HepG2 (cell line): Measurements from ENCODE around the gene ILKAP. TPM values are rescaled to one million over a fixed set of nuclear protein-coding genes. Genes with fewer than 3 reads are reported as not detected.

Source experiments
- ATAC-seq: fragments of 200-7000 bp; cut with Tn5 transposase; 3 replicates; pipeline ENCODE4 v1.9.1; 2020; ENCODE audit warnings: mild to moderate bottlenecking, moderate library complexity
- BruUV-seq: library from RNA; stranded (reverse); fragments of 400-500 nt; replicated peaks from 2 replicates; lab custom pipeline; 2021; lab: Mats Ljungman, UMichigan
- CTCF ChIA-PET: fragments of 300-600 bp; formaldehyde crosslinking; extraction: SDS; loops from one replicate; lab custom pipeline; 2021; ENCODE audit warnings: low total read pairs, inconsistent platforms, low intra/inter-chr PET ratio; lab: Yijun Ruan, JAX
- POLR2A ChIA-PET: fragments of 350-600 bp; sonication (Branson Sonifier 250); formaldehyde crosslinking; loops from one replicate; lab custom pipeline; 2020; ENCODE audit warnings: antibody characterized with exemption, inconsistent platforms; lab: Yijun Ruan, JAX
- DNase-seq: peaks from one replicate; pipeline ENCODE4 v3.0.0-alpha.2; 2015; ENCODE audit warnings: low spot score
- FAIRE-seq: peaks from 3 replicates; lab custom pipeline; 2011; peaks lifted over from hg19 to GRCh38; lab: Jason Lieb, UNC
- H2AFZ ChIP-seq: one replicate; pipeline ENCODE4 v1.6.1; 2011; ENCODE audit warnings: low read length, inconsistent platforms
- H3K27ac ChIP-seq: fragments of 300-600 bp; 3 replicates; pipeline ENCODE4 v1.8.0; 2011; ENCODE audit warnings: mixed run types, mild to moderate bottlenecking, mixed read lengths, low read length, inconsistent platforms; ENCODE audit not compliant: insufficient read depth; ENCODE audit errors: extremely low read length
- H3K27me3 ChIP-seq, 2 experiments: fragments of 200-600 bp in 1 of 2; 2 replicates in 1 of 2; 3 replicates in 1 of 2; pipeline versions ENCODE4 v1.6.0 to v1.8.0; 2011; ENCODE audit warnings: low read length in 2 of 2, mild to moderate bottlenecking in 2 of 2, moderate library complexity in 2 of 2, inconsistent platforms in 1 of 2; ENCODE audit not compliant: insufficient read depth in 2 of 2, control insufficient read depth in 1 of 2
- H3K36me3 ChIP-seq, 2 experiments: fragments of 200-600 bp in 1 of 2; replicated peaks in 1 of 2; 2 replicates in 1 of 2; 3 replicates in 1 of 2; pipeline versions ENCODE4 v1.5.1 to v1.8.0; 2011; ENCODE audit warnings: low read length in 2 of 2, inconsistent platforms in 1 of 2; ENCODE audit not compliant: insufficient read depth in 2 of 2, control insufficient read depth in 1 of 2
- H3K4me1 ChIP-seq: 2 replicates; pipeline ENCODE4 v1.5.1; 2012; ENCODE audit warnings: low read length, inconsistent platforms; ENCODE audit not compliant: insufficient read depth
- H3K4me2 ChIP-seq: 2 replicates; pipeline ENCODE4 v1.6.0; 2011; ENCODE audit warnings: low read depth, low read length, inconsistent platforms
- H3K4me3 ChIP-seq, 3 experiments: fragments of 200-600 bp in 1 of 3; sonication (generic), shearing (Covaris generic) in 1 of 3; replicated peaks in 1 of 3; 2 replicates each; pipeline ENCODE4 v1.5.1; 2011 to 2016; ENCODE audit warnings: low read length in 3 of 3, inconsistent platforms in 2 of 3, low read depth in 2 of 3, mild to moderate bottlenecking in 2 of 3, control low read depth in 1 of 3, mixed read lengths in 1 of 3; ENCODE audit not compliant: insufficient read depth in 1 of 3
- H3K79me2 ChIP-seq: one replicate; pipeline ENCODE4 v1.6.1; 2011; ENCODE audit warnings: low read length, inconsistent platforms; ENCODE audit not compliant: insufficient read depth
- H3K9ac ChIP-seq: 2 replicates; pipeline ENCODE4 v1.6.0; 2011; ENCODE audit warnings: mild to moderate bottlenecking, low read depth, low read length, inconsistent platforms; ENCODE audit not compliant: insufficient read depth
- H3K9me3 ChIP-seq: 2 replicates; pipeline ENCODE4 v1.5.1; 2012; ENCODE audit warnings: mild to moderate bottlenecking, low read length
- H4K20me1 ChIP-seq: 2 replicates; pipeline ENCODE4 v1.6.0; 2011; ENCODE audit warnings: inconsistent platforms, mild to moderate bottlenecking, low read length, moderate library complexity; ENCODE audit not compliant: insufficient read depth
- CC2D1A ChIP-seq: sonication (generic); formaldehyde crosslinking; IDR thresholded peaks from 2 replicates; pipeline ENCODE4 v1.8.1; 2023; ENCODE audit warnings: mild to moderate bottlenecking, missing genetic modification reagents
- EEA1 ChIP-seq: sonication (generic); formaldehyde crosslinking; IDR thresholded peaks from 2 replicates; pipeline ENCODE4 v1.5.1; 2020; ENCODE audit warnings: mild to moderate bottlenecking, missing genetic modification reagents, borderline replicate concordance
- GTF3A ChIP-seq: sonication (generic); formaldehyde crosslinking; conservative IDR thresholded peaks from 2 replicates; pipeline ENCODE4 v1.4.0; 2020; ENCODE audit warnings: mild to moderate bottlenecking, missing genetic modification reagents
- HDAC1 ChIP-seq: sonication (generic); formaldehyde crosslinking; IDR thresholded peaks from 2 replicates; pipeline ENCODE4 v1.5.1; 2020; ENCODE audit warnings: mild to moderate bottlenecking, missing genetic modification reagents
- KDM2A ChIP-seq: sonication (generic); formaldehyde crosslinking; IDR thresholded peaks from 2 replicates; pipeline ENCODE4 v1.4.0; 2020; ENCODE audit warnings: low read depth, missing genetic modification reagents, borderline replicate concordance
- MBNL3 ChIP-seq: fragments of 250-450 bp; sonication (Bioruptor Pico); conservative IDR thresholded peaks from 2 replicates; pipeline ENCODE4 v1.8.0; 2022; ENCODE audit warnings: mild to moderate bottlenecking, inconsistent platforms
- MLLT10 ChIP-seq: sonication (generic); formaldehyde crosslinking; IDR thresholded peaks from 2 replicates; pipeline ENCODE4 v1.4.0; 2020; ENCODE audit warnings: missing genetic modification reagents
- MTA1 ChIP-seq: sonication (generic); formaldehyde crosslinking; IDR thresholded peaks from 2 replicates; pipeline ENCODE4 v1.4.0; 2020; ENCODE audit warnings: missing genetic modification reagents, mild to moderate bottlenecking, borderline replicate concordance
- SMYD3 ChIP-seq: sonication (generic); formaldehyde crosslinking; IDR thresholded peaks from 2 replicates; pipeline ENCODE4 v1.8.1; 2023; ENCODE audit warnings: mild to moderate bottlenecking, missing genetic modification reagents
- STAG1 ChIP-seq: sonication (generic); formaldehyde crosslinking; IDR thresholded peaks from 2 replicates; pipeline ENCODE4 v1.4.0; 2020; ENCODE audit warnings: missing genetic modification reagents
- TAF1 ChIP-seq: sonication (generic); formaldehyde crosslinking; IDR thresholded peaks from 2 replicates; pipeline ENCODE4 v1.4.0; 2020; ENCODE audit warnings: missing genetic modification reagents
- TEF ChIP-seq: sonication (generic); formaldehyde crosslinking; IDR thresholded peaks from 2 replicates; pipeline ENCODE4 v1.5.0; 2020; ENCODE audit warnings: missing genetic modification reagents
- ZBTB26 ChIP-seq: IDR thresholded peaks from 2 replicates; pipeline ENCODE4 v1.6.1; 2016; ENCODE audit warnings: missing compliant biosample characterization, missing genetic modification reagents, borderline replicate concordance
- ZNF264 ChIP-seq: sonication (generic); formaldehyde crosslinking; IDR thresholded peaks from 2 replicates; pipeline ENCODE4 v1.4.0; 2020; ENCODE audit warnings: missing genetic modification reagents
- ZNF383 ChIP-seq: sonication (generic); formaldehyde crosslinking; IDR thresholded peaks from 2 replicates; pipeline ENCODE4 v1.4.0; 2020; ENCODE audit warnings: missing genetic modification reagents, mild to moderate bottlenecking, borderline replicate concordance
- ZNF543 ChIP-seq: sonication (generic); formaldehyde crosslinking; IDR thresholded peaks from 2 replicates; pipeline ENCODE4 v1.4.0; 2020; ENCODE audit warnings: mild to moderate bottlenecking, missing genetic modification reagents
- ZNF674 ChIP-seq: sonication (generic); formaldehyde crosslinking; IDR thresholded peaks from 2 replicates; pipeline ENCODE4 v1.5.0; 2020; ENCODE audit warnings: low read depth, mild to moderate bottlenecking, missing genetic modification reagents
- ZSCAN30 ChIP-seq: sonication (generic); formaldehyde crosslinking; IDR thresholded peaks from 2 replicates; pipeline ENCODE4 v1.5.0; 2020; ENCODE audit warnings: mild to moderate bottlenecking, missing genetic modification reagents
- WGBS: methylation state at CpG from one replicate; pipeline ENCODE4 v1.1.6; 2017; ENCODE audit warnings: low lambda C conversion rate; 5-methylcytosine and 5-hydroxymethylcytosine counted together
- in situ Hi-C: cut with HindIII; loops from 2 replicates; pipeline ENCODE4 v1.10.0; 2017; ENCODE audit warnings: low pct_unique_long_range_greater_than_20kb; ENCODE audit not compliant: extremely low pct_ligation_motif_present
- intact Hi-C: fragments of 100-400 bp; cut with micrococcal nuclease; formaldehyde crosslinking; loops from one replicate; pipeline ENCODE4 v1.10.0; 2022; ENCODE audit not compliant: unreplicated experiment
- polyA plus RNA-seq, 8 experiments: library from polyadenylated mRNA; depleted of rRNA in 3 of 8; stranded (reverse) in 7 of 8; unstranded in 1 of 8; fragments of >200 nt; fragmentation: Illumina TruSeq in 4 of 8; extraction: Trizol in 4 of 8; gene quantifications; 2 replicates each; pipeline versions ENCODE4 v1.2.1 to v1.2.3, GENCODE V29; 2011 to 2016; ENCODE audit warnings: low read depth in 4 of 8, missing spikeins in 1 of 8, mixed read lengths in 1 of 8; ENCODE audit not compliant: insufficient read depth in 1 of 8
- total RNA-seq, 5 experiments: library from RNA; depleted of rRNA; stranded (reverse); fragments of >200 nt; fragmentation: Illumina TruSeq; extraction: Trizol; gene quantifications; 2 replicates each; pipeline ENCODE4 v1.2.3, GENCODE V29; 2016; ENCODE audit warnings: low read depth in 1 of 5
- TF ChIP-seq, protein P1 (sequence below): IDR thresholded peaks from 2 replicates; pipeline ENCODE4 v1.6.1; 2012; ENCODE audit warnings: low read depth, low read length, improper control_type of control experiment

Gene ILKAP
- total and polyA plus RNA-seq, 2 of the 13 experiments (the other 11 are each of a cell fraction or from before 2014, with no cell fraction given): 29.6 to 33.1 TPM

DNA sequence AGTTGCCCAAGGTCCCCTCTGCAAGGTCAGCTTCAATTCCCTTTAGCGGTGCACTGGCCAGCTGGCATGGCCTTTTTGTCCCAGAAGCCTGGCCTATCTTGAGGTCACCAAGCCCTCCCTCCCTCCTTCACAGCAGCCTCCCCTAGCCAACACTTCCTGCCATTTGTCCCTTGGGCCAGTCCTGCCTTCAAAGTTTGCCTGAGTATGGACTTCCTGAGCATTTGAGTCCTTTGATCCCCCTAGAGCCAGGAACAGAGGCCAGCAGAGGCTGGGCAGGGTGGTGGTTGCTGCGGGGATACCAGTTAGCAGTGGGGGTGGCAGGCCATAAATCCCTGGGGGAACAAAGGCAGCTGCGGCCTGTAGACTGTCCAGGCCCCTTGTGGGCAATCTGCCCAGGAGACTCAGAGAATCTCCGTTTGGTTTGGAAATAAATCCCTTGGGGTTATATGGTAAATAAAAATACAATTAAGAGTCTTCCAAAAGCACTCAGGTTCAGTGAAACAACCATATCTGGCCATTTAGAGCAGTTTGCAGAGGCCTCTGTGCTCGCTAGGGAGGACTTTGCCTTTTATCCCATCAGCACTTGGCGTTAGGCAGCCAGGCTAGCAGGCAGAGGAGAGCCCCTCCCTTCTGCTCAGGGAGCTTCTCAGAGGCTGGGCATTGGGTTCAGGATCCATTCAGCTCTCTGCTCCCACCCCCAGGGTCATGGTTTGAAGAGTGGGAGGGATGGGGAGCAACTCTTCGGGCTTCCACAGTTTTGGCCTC is 39.4 kb upstream of the ILKAP start:
- intact Hi-C loops: loop anchor here (5.0 kb wide), 1 partner anchor 41 kb away; the partner anchor contains the start of gene ILKAP
- TF ChIP-seq ZNF674 (CRISPR knock-in tag) (no peak), ZBTB26 (CRISPR knock-in tag) (no peak), ZSCAN30 (CRISPR knock-in tag) (no peak), MTA1 (CRISPR knock-in tag) (no peak), ZNF264 (CRISPR knock-in tag) (no peak), ZNF383 (no peak), SMYD3 (CRISPR knock-in tag) (no peak), ZNF543 (CRISPR knock-in tag) (no peak), STAG1 (CRISPR knock-in tag) (no peak), MBNL3 (CRISPR knock-in tag) (no peak), MLLT10 (CRISPR knock-in tag) (no peak), HDAC1 (CRISPR knock-in tag) (peak; percentile 60; the same call in 1 of the 2 replicates), CC2D1A (CRISPR knock-in tag) (no peak), TEF (CRISPR knock-in tag) (no peak), GTF3A (CRISPR knock-in tag) (no peak), EEA1 (CRISPR knock-in tag) (no peak; the same call in 1 of the 2 replicates), KDM2A (0 out of 2 replicates have a peak, but pooled peaks have one; percentile 11), TAF1 (CRISPR knock-in tag) (peak; percentile 30)
- TF ChIP-seq, protein P1, sequence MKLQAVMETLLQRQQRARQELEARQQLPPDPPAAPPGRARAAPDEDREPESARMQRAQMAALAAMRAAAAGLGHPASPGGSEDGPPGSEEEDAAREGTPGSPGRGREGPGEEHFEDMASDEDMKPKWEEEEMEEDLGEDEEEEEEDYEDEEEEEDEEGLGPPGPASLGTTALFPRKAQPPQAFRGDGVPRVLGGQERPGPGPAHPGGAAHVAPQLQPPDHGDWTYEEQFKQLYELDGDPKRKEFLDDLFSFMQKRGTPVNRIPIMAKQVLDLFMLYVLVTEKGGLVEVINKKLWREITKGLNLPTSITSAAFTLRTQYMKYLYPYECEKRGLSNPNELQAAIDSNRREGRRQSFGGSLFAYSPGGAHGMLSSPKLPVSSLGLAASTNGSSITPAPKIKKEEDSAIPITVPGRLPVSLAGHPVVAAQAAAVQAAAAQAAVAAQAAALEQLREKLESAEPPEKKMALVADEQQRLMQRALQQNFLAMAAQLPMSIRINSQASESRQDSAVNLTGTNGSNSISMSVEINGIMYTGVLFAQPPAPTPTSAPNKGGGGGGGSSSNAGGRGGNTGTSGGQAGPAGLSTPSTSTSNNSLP: no peak

More for the DNA sequence above, 39.4 kb upstream of the ILKAP start:
- H3K4me1 ChIP-seq: peaks cover 51% of the 10 kb centered on the region
- H3K79me2 ChIP-seq: no peaks in the 10 kb centered on the region
- no peaks in the 10 kb centered on the region for H3K27me3 ChIP-seq
- FAIRE-seq (peak; percentile 87), ATAC-seq (peak; percentile 64), DNase-seq (peak; percentile 70)
- H3K4me2 ChIP-seq: peak overlapping the region; percentile 87
- no peaks in the 10 kb centered on the region for H3K9me3 ChIP-seq
- in situ Hi-C loops: no loop called here
- BruUV-seq: no TSS peak
- peak overlapping the region; percentile 79 for H3K27ac ChIP-seq
- WGBS: 5% methylated on average over 7 of the region's 7 CpGs
- ChIA-PET CTCF (interaction anchor here (0.9 kb wide), 1 partner anchor 14 kb away, joined by 4 read pairs; no protein-coding TSS in a partner anchor), POLR2A (interaction anchor here (0.8 to 2.0 kb wide), 8 partner anchors 8 to 182 kb away, joined by 3 to 12 read pairs (median 5); partner anchors contain the start of genes ILKAP and SCLY)
- H3K9ac ChIP-seq: peak overlapping the region; percentile 67
- H3K4me3 ChIP-seq: peak overlapping the region; percentile 18 to 64 (median 30)
- H4K20me1 ChIP-seq: no peaks in the 10 kb centered on the region
- peak overlapping the region; percentile 18 for H2AFZ ChIP-seq
- H3K36me3 ChIP-seq: peaks cover 5 to 9% of the 10 kb centered on the region in 2 experiments; a peak in 3 of 5 replicates
